Activated CD8-positive, alpha-beta memory T cell treated with anti-CD3 and anti-CD28 coated beads for 48 hours (primary cell): ENCODE results near the gene SMTN.
"Not testable (repeated sequence)": the region's sequence is repeated elsewhere in the genome, so short reads cannot be mapped to it uniquely, and the experiment has no call there.

Experiments
- DNase-seq, 3 experiments: peaks; one replicate each; pipeline ENCODE4 v3.0.0-alpha.2; 2020; ENCODE audit warnings: low read depth in 2 of 3, low spot score in 2 of 3

Gene SMTN

DNA sequence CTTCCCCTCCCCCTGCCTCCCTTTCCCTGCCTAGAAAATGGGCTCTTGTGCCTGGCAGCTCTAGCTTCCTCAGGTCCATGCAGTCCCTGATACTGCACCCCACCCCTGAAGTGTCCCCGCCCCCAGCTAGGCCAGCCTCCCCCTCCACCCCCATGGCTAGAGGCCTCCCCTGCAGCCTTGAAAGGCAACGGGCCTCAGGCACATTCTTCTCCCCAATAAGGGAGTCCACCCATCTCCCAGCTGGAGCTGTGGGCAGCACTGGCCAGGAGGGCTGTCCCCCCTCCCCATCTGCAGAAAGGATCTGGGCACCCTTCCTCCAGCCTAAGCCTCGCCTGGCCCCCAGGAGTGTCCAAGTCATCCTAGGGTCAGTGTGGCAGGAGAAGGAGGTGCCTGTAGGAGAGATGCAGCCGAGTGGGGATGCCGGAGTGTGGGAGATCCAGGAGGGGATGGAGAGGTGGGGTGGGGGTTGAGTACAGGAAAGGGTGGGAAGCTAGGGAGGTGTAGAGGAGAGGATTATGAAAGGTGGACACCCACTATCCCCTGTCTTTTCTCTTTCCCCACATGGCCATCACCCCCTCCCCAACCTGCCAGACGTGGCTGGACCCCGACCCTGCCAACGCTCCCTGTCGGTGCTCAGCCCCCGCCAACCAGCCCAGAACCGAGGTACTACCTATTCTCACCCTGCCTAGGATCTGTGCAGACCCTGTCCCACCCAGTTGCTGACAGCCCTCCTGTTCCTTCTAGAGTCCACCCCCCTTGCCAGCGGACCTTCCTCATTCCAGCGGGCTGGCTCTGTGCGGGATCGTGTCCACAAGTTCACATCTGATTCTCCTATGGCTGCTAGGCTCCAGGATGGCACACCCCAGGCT, 9.3 kb downstream of the SMTN start:
- no peak for DNase-seq

DNA sequence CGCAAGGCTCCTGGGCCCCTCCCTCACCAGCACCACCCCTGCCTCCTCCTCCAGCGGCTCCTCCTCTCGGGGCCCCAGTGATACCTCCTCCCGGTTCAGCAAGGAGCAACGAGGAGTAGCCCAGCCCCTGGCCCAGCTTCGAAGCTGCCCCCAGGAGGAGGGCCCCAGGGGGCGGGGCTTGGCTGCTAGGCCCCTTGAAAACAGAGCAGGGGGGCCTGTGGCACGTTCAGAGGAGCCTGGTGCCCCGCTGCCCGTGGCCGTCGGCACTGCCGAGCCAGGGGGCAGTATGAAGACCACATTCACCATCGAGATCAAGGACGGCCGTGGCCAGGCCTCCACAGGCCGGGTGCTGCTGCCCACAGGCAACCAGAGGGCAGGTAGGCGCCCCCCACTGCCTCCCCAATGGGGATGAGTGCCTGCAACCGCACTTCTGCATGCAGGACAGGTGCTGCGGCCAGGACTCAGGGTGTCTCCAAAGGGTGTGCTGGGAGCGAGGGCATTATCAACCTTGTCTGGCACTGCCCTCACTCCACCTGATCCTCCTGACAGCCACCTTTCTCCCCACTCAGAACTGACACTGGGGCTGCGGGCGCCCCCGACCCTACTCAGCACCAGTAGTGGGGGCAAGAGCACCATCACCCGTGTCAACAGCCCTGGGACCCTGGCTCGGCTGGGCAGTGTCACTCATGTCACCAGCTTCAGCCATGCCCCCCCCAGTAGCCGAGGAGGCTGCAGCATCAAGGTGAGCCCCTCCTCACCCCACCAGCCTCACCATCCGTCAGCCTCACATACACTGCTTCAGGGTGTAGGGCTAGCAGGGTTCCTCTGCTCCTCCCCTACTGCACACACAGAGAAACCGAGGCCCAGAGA, 10.2 kb downstream of the SMTN start:
- no peak for DNase-seq

DNA sequence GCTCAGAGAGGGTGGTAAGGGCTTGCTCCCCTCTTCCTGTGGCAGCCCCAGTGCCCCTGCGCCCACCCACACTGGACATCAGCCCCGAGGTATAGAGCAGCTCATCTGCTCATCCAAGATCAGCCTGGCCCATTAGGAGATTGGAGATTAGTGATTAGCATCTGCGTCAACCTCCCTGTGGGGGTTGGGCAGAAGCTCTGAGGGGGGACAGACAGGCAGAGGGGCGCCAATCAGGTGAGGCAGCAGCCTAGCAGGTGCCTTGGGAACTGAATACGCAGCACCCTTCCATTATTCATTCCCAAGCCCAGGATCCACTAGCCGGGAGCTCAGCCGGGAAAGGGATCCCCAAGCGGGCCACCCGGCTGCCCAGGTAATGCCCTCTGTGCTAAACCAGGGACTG, 11.0 kb downstream of the SMTN start:
- DNase-seq, result no peak

DNA sequence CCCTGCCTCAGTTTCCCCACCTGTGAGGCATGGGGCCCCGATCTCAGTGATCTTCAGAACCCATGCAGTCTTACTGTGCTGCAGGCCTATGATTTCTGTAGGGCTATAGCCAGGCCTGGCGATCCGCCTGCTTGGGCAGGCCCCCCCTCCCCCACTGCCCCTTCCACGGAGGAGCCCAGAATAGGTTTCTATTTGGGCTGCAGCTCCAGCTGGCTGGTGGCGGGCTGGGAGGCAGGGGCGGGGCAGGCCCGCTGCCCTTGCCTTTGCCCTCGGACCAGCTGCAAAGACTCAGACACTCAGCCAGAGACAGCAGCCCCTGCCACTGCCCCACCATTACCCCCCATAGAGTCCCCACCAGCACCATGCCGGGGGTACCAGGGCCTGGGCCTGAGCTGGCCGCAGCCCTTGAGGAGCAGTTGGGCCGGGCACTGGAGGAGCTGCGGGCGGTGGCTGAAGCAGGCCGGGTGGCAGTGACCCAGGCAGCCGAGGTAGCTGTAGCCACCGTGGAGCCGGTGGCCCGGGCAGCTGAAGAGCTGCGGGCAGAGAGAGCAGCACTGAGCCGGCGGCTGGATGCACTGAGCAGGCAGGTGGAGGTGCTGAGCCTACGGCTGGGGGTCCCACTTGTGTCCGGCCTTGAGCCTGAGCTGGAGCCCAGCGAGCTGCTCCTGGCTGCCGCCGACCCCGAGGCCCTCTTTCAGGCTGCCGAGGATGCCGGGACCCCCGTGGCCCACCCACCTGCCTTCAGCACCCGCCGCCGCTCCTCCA, 12.2 kb downstream of the SMTN start:
- DNase-seq, result no peak

DNA sequence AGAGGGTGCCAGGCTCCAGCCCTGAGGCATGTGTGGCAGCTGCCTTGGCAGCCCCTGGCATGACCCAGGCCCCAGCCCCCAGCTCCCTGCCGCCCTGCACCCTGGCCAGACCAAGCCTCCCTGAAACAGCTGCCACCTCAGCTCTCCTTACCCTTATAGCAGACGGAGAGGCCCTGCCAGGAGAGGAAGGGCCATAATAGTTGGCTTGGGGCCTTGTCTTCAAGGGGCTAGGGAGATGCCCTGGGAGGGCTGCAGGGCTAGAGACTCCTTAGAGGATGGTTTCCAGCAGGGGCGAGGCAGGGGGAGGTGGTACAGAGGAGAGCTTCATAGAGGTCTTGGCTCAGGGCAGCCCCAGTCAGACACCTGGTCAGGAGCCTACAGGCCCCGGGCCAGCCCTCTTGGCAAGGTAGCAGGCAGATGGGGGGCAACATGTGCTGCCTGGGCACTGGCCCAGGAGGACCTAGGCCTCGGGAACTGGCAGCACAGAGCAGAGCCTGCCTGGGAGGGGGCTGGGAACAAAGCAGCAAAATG, 13.0 kb downstream of the SMTN start:
- no peak for DNase-seq

DNA sequence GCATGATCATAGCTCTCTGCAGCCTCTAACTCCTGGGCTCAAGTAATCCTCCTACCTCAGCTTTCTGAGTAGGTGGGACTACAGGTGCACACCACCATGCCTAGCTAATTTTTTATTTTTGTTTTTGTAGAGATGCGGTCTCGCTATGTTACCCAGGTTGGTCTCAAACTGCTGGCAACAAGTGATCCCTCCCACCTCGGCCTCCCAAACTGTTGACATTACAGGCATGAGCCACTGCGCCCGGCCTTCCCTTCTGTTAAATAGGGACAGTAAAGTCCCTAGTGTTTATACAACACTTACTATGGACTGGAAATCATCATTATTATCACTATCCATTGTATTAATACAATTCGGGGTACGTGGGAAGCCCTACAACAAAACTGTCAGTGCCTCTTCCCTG, 13.6 kb downstream of the SMTN start:
- DNase-seq, result no peak

DNA sequence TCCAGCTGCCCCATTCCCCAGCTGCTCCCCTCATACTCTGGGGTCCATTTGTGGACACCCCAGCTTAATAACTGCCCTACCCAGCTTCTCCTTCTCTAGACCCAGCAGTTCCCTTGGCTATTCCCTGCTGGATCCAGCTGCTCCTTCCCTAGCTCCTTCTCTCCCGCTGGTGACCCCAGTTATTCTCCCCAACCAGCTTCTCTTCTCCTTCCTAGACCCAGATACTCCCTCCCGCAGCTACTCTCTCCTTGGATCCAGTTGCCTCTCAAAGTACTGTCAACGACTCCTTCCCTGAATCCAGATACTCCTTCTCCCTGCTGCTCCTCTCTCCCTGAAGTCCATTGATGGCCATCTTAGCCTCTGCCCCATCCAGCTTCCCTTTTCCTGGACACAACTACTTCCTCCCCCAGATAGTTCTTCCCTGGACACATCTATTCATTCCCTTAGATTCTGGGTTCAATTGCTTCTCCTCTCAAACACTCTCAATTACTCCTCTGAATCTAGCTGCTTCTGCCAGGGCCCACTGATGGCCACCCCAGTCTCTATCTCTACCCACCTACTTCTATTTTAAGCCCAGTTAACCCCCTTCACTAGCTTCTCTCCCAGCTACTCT, 14.6 kb downstream of the SMTN start:
- no peak for DNase-seq

DNA sequence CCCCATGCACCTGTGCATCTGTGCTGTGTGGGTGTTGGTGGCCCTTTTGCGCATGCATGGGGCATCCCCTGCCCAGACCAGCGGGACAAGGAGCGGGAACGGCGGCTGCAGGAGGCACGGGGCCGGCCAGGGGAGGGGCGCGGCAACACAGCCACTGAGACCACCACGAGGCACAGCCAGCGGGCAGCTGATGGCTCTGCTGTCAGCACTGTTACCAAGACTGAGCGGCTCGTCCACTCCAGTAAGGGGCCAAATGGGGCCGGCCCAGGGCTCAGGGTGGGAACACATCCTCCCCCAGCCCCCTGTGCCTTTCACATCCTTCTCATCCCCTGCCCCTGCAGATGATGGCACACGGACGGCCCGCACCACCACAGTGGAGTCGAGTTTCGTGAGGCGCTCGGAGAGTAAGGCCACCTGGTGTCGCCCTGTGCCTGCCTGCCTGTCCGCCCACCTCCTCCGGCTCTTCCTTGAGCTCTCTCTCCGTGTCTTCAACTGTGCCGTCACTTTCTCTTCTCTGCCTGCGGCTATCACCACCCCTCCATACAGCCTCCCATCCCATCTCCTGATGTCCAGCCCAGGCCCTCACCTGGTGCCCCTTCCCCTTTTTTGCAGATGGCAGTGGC, 15.7 kb downstream of the SMTN start:
- no peak for DNase-seq

DNA sequence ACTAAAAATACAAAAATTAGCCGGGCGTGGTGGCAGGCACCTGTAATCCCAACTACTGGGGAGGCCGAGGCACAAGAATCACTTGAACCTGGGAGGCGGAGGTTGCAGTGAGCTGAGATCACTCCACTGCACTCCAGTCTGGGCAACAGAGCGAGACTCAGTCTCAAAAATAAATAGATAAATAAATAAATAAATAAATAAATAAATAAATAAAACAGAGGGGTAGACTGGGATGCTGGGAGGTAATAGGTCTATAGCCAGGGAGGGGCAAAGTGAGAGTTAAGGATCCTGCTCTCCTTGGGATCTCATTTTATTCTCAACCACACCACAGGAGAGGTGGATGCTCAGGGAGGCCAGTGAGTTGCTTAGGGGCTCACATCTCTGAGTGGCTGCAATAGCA, 16.4 kb downstream of the SMTN start:
- DNase-seq, result not testable (repeated sequence)

DNA sequence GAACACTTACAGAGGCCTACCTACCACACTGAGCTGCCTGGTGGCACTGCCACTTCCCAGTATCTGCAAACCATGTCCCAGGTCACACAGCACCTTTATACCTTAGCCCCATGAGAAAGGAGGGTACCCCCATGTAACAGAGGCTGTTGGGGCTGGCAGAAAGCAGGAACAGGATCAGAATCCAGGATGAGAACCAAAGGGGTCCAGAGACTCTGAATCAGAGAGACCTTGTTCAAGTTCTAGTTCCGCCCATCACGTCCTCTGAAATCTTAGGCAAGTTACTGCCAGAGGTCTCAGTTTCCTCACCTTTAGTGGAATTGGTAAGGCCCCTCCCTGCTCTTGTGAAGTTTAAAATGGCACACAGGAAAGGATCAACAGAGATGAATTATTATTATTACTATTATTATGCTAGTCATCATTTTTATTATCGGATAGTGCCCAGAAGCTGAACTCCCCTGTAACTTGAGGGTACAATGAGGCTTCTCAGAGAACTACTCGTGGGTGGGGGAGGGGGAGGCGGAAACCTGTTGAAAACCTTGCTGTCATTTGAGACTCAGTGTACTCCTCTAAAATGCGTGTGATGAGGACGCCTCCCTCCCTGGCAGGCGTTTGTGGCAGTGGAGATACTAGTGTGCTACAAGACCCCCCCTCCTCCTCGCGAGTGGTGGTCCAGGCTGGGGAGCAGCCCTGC, 17.0 kb downstream of the SMTN start:
- no peak for DNase-seq

DNA sequence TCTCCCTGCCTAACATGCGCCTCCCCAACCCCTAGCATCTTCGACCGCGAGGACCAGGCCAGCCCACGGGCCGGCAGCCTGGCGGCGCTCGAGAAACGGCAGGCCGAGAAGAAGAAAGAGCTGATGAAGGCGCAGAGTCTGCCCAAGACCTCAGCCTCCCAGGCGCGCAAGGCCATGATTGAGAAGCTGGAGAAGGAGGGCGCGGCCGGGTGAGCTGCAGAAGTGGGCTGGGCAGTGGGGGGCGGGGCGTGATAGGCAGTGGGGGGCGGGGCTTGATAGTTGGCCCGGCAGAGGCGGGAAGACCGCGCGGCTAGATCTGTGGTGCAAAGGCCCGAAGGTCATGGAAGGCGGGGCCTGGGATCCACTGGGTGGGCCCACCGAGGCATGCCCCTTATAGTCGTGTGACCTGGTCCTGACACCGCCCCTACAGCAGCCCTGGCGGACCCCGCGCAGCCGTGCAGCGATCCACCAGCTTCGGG, 17.6 kb downstream of the SMTN start:
- no peak for DNase-seq

DNA sequence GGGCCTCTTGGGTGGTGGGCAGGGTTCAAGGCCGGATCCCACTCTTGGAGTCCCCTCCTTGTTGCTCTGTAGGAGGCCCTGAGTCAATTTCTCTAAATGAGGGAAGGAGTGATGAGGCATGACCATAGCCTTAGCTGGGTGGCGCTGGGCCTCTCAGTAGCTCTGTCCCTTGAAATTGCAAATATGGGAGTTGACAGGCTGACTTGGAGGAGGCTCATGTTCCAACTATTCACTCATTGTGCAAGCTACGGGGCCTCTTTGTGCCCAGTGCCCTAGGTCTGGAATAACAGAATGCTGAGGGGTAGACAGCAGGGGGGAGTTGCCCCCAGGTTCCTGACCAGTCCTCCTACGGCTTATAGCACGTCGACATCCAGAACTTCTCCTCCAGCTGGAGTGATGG, 18.3 kb downstream of the SMTN start:
- no peak for DNase-seq

DNA sequence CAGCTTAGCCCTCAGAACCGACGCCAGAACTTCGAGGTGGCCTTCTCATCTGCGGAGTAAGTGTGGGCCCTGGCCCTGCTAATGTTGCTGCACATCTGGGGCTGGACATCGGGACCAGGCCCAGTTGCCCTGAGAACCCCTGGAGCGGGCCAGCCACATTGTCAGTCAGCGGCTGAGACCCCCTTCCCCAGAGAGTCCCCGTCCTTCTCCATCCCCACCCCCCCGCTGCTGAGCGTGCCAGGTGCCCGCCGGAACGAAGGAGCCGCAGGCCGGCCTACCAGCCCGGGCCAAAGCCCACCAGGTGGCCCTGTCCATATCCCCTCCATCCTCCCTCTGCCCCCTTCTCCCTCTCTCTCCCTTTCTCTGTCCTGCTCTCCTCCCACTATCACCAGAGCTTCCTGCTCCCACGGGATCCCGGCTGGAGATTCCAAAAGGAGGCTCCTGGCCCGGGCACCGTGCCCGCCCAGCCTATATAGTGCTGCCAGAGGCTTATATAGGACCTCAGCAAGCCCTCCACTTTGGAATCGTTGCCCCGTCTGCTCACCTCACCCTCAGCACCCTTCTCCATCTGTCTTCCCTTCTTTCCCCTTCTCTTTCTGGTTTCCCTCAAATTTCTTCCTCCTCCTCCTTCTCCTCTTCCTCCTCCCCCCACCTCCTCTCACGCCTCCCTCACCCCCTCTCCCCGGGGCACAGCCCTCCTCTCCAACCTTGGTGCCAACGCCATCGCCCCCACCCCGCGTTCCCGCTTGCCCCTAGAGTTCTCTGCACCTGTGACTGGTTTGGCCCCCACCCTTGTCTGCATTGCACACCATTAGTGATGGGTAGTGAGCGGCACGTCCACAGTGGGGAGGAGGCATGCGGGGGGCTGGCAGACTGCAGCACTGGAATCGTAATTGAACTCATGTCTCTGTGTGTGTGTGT, 19.0 kb downstream of the SMTN start:
- no peak for DNase-seq

DNA sequence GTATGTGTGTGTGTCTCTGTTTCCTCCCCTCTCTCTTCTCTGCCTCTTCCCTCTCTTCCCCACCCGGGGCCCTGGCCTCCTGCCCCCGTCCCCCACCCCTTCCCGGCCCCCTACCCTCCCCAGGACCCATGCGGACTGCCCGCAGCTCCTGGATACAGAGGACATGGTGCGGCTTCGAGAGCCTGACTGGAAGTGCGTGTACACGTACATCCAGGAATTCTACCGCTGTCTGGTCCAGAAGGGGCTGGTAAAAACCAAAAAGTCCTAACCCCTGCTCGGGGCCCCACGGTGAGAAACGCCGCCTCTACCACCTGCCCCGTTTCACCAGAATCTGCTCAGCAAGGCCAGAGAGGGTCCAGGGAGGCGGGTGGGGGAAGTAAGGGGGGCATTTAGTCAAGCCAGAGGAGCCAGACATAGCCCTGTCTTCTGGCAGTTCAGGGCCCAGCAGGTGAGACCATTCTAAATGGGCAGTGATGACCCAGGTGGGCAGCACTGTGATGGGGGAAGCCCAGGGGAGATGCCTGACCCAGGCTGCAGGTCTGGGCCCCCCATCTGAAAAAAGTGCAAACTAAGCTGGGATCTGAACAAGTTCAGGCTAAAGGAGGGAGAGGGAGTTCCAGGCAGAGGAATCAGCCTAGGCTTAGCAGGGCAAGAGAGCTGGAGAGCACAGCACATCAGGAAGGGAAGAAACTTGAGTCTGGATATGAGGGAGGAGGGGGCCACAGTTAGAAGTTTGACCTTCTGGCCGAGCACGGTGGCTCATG, 19.8 kb downstream of the SMTN start:
- DNase-seq, result no peak

DNA sequence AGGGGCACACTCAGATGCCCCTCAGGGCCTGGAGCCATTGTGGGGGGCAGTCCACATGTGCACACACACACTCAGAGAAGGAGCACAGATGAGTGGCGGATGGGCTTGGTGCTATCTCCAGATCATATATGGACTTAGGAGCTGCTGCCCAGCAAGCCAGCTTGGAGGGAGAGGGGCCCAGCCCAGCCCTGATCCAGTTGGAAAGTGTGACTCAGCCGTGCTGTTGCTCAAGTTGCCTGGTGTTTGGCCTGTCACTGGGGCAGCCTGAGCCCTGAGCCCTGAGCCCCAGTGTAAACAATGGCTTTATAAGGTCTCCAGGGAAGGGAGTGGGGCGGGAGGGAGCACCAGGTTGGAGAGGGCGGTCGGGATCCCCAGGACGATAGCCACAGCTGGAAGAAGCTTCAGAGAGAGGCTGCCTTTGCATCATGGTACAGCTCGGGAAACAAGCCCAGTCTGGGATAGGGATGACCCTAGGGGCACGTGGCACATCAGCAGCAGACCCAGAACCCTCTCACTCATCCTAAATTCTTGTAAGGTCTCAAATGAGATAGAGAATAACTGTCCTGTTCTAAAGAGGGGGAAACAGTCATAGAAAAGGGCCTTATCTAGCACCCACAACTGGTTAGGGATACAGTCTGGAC, 21.4 kb downstream of the SMTN start:
- DNase-seq, result no peak

DNA sequence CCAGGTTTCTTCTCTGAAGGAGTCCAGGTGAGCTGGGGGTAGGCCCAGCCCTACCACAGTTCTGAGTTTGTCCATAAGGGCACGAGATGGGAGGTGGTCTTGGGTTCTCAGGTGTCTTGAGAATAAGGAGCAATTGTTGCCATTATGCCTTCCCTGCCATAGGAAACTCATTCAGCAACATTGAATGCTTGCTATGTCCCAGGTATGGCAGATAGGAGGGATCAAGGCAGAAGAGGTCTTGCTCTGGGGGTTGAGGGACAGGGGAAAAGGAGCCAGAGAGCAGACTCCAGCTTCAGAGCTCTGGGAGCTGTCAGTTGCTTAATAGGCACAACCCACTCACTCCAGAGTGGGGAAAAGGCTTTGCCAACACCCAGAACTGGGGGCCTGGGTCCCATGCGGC, 22.0 kb downstream of the SMTN start:
- DNase-seq, result no peak

DNA sequence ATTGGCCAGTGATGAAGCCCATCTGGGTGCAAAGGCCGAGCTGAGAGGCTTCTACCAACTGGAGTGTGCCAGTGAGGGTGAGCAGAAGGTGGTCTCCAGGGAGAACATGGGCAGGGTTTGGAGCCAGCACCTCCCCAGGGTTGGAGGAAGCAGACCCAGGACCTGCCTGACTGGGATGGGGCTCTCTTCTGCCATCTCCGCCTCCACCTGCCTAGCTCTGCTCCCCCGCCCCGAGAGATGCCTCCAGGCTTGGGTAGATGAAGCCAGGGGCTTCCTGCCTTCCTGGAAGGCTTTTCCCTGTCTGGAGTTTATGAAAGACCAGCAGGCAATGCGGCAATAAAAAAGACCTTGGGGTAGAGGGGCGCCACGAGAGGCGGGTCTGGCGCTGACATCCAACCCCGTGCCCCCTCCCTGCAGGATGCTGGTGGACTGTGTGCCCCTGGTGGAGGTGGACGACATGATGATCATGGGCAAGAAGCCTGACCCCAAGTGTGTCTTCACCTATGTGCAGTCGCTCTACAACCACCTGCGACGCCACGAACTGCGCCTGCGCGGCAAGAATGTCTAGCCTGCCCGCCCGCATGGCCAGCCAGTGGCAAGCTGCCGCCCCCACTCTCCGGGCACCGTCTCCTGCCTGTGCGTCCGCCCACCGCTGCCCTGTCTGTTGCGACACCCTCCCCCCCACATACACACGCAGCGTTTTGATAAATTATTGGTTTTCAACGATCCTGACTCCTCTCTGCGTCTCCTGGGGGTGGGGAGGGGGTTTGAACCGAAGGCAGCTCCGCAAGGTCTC, 23.0 kb downstream of the SMTN start:
- no peak for DNase-seq
